CD4-positive, alpha-beta T cell treated with Interleukin-6 at 100 ng/mL for 8 hours (primary cell): ENCODE measurements around the gene KDELR3.

Experiments used
- DNase-seq: peaks from one replicate; pipeline ENCODE4 v3.0.0-alpha.2; 2020; ENCODE audit warnings: mixed read lengths, low spot score

Gene KDELR3

DNA sequence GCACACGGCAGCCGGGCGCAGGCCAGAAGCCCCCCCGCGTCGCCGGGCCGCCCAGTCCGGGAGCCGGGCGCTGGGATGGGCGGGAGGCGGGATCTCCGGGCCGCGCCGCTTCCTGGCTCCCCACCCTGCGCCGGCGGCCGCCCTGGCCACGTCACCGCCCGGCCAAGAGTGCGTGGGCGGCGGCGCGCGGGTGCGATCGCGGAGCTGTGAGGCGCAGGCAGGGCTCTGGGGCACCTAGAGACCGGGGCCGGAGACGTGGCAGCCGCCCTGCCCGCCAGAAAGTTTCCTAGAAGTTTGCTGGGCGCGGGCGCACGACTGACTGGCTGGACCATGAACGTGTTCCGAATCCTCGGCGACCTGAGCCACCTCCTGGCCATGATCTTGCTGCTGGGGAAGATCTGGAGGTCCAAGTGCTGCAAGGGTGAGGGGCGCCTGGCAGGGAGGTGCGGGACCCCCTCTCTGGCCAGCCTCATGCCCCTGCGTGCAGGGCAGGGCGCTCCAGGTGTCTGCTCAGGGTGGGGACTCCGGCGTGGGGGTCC lies at the start of gene KDELR3:
Gene KDELR3 (plus strand): TSS at position 193 of the 539 bp plus-strand sequence. CDS start 138 bp downstream, at position 331.
- DNase-seq, result no peak

DNA sequence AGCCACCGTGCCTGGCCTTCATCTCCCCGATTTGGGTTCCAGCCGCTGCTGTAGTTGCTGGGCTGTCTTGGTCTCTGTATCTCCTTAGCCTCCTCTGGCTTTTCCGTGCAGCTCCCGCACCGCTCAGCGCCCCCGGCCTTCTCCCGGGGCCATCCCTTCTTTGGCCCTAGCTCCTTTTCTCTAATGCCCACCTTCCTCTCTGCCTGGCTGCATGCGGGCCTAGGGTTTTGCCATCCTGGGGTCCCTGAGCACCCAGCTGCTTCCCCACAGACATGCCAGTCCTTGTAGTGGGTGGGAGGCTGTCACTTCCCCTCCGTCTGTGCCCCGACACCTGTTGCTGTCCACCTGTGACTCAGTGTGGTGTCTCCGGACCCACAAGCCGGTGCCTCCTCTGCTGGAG lies 49.3 kb upstream of the KDELR3 start:
- no peak for DNase-seq

DNA sequence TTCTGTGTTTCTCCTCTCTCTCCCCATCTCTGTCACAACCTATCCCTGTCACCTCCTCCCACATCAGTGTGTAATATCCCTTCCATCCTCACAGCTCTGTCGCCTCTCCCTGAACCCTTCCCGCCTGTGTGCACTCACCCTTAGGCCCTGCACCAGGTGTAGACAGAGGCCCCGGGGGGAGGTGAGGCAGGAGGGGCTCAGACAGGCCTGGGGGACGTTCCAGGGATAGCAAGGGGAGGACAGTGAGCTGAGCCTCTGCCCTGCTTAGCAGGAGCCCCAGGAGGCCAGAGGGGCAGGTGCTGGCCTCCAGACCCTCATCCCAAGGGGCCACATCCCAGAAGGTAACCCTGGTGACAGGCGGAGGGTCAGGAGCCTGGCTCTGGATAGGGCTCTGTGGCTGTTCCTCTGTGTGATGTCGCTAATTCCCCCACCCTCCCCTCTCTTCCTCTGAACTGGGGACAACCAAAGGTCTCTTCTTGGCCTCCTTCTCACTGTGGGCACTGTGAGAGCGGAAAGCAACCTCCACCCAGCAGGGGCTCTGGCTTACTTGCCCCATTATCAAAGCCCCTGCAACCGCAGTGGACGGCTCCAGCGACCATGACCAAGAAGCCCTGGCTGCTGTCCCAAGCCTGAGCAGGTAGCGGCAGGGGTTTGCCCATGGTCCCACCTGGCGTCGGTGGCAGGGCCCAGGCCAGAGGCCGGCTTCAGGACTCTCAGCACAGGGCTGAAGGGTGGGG lies 48.6 kb upstream of the KDELR3 start:
- DNase-seq, result no peak

GRCh38 chr22:38419858-38420160 lies 48.1 kb upstream of the KDELR3 start:
- no peak for DNase-seq

DNA sequence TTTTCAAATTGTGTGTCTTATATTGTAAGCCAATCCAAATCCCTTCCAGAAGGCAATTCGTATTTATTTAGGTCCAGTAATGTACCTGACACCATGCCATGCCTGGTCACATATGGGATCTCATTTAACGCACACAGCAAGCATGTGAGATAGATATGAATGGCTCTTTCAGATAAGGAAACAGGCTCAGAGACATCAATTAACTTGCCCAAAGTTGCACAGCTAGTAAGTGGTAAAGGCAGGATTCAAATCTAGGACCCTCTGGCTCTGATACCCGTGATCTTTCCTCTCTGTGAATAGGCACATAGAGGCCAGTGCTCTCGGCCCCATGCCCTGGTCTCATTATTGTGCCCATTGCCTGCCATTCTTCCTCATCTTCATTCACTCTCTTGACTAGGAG lies 47.2 kb upstream of the KDELR3 start:
- DNase-seq, result no peak

DNA sequence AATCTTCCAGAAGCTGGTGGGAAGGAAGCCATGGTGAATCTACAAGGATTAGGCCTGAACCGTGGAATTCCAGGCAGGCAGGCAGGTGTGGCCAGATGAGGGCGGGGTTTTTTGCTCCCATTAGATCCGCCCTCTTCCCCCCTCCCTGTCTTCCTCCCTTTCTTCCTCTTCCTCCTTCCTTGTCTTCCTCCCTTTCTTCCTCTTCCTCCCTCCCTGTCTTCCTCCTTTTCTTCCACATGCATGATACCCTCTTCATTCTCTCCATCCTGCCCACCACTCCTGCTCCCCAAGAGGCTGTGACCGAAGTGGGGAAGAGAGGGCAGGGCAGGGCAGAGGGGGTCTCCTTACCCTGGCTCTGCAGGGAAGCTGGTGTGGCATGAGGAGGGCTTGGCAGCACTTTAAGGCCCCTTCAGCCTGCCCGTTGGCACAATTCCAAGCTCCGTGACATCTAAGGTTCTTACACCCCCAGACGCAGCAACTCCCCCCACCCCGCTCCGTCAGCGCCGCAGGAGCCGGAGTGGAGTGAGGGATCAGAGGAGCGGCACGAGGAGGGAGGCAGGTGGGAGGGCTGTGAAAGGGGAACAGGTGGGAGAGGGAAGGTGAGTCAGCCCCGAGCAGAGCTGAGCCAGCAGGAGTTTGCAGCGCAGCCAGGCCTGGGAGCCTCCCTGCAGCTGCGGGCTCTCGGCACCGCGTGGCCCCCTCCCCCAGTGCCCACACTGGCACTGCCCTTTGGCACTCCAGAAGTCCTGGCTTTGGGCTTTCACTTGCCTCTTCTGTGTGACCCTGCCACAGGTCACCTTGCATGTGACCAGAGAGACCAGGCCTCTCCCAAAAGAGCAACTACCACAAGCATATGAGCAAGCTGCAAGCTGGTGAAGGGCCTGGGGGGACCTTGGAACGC lies 45.0 kb upstream of the KDELR3 start:
- no peak for DNase-seq

DNA sequence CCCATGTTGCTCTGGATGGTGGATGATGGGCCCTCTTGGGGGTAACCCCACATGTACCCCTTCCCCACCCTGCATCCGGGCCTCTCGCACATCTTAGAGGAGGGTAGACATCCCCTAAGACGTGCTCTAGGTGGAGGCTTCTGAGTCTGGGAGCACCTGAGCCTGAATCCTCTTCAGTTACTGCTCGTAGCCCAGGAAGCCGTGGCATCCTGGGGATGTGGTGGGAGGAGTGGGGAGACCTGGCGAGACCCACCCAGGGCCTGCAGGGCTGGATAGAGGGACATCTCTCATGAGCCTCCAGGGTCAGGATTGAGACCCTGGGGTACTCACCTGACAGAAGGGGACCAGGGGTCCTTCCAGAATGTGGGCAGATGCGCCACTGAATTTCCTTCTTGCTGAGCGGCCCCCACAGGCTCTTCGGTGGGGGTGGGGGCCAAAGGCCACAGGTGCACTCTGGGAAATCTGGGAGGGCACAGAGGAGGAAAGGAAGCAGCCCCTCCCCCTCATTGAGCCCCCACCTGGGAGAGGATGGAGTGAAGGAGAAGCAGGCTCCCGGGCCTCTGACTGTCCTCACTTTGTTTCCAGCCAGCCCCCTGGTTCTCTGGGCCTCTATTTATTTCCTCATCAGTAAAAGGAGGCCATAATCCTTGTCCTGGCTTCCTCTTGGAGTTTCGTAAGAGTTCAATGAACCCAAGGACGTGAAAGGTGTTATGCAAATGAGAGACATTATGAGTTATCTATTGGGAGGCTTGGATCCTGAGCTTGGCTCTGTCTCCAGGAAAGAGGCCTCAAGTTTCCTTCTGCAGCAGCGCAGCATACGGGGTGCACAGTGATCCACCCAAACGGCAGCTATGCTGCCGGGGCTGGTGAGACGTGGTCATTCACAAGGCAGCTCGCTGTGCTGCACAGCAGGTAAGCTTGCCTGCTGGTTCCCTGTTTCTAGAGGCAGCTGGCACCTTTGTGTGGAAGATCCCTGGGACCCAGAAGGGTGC lies 44.1 kb upstream of the KDELR3 start:
- no peak for DNase-seq

GRCh38 chr22:38424525-38425080 lies 43.3 kb upstream of the KDELR3 start:
- no peak for DNase-seq

GRCh38 chr22:38426628-38427027 lies 41.3 kb upstream of the KDELR3 start:
- no peak for DNase-seq

GRCh38 chr22:38427465-38427864 lies 40.4 kb upstream of the KDELR3 start:
- DNase-seq, result no peak

DNA sequence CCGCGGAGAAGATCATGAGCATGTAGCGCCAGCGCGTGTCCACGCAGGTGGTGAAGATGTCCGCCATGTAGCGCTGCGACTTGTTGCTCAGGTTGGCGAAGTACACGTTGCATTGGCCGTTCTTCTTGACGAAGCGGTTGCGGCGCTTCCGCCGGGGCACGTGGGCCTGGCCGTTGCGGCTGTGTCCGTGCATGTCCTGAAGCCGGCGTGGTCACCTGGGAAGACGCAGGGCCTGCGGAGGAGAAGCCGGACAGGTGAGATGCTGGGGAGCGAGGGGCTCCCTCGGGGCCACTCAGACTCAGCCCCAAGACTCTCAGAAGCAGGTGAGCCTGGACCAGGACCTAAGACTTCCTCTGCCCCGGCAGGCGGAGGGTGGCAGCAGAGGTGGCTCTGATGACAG lies 40.0 kb upstream of the KDELR3 start:
- no peak for DNase-seq

DNA sequence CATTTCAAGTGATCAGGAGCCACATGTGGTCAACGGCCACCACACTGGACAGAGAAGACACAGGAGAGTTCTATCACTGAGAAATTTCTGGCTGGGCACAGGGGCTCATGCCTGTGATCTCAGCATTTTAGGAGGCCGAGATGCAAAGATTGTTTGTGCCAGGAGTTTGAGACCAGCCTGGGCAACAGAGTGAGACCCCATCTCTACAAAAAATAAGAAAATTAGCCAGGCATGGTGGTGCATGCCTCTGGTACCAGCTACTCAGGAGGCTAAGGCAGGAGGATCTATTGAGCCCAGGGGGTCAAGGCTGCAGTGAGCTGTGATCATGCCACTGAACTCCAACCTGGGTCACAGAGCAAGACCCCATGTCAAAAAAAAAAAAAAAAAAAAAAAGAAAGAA lies 39.2 kb upstream of the KDELR3 start:
- DNase-seq, result no peak

GRCh38 chr22:38429499-38430068 lies 38.3 kb upstream of the KDELR3 start:
- DNase-seq, result no peak

GRCh38 chr22:38431266-38432010 lies 36.5 kb upstream of the KDELR3 start:
- no peak for DNase-seq

DNA sequence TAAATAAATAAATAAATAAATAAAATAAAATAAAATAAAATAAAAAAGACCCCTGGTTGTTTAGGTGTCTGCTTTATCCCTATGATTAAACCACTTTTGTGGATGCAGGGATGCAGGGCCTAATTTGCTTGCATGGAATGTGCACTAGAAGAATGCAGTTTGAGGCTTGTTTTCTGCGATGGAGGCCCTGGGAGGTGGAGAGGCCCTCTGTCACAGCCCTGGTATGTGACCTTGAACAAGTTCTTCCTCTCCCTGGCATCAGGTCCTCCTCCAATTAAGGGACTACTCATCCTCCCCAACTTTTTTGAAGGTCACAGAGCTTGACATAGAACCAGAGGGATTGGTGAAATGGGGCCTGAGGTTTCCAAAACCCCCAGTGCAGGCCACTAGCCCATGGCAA lies 35.6 kb upstream of the KDELR3 start:
- DNase-seq, result no peak

- no peak for DNase-seq
Observed at GRCh38 chr22:38433871-38434270, 34.0 kb upstream of the KDELR3 start.

GRCh38 chr22:38435010-38435409 lies 32.9 kb upstream of the KDELR3 start:
- DNase-seq, result no peak

GRCh38 chr22:38435965-38436364 lies 31.9 kb upstream of the KDELR3 start:
- no peak for DNase-seq

- no peak for DNase-seq
Observed at GRCh38 chr22:38436629-38437395, 31.1 kb upstream of the KDELR3 start.

DNA sequence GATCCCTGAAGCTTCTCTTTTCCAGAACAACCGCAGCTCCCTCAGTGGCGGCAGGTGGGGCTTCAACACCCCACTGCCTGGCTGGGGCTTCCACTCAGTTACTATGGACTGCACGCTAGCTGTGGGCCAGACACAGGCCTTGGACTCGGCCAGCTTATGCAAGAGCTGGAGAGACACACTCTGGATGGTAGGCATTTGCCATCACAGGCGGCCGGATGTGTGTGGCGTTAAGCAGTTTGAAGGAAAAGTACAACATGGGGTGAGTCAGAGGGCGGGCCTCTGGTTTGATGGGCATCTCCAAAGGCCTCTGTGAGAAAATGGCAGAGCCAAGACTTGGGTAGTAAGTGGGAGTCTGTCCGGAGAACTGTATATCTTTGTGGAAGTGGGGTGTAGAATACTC lies 30.5 kb upstream of the KDELR3 start:
- no peak for DNase-seq
